NCI-H69 (cell line): ENCODE data around the gene DPYSL5.
"Not testable (repeated sequence)": the region's sequence is repeated elsewhere in the genome, so short reads cannot be mapped to it uniquely, and the experiment has no call there.

Experiments
- DNase-seq: peaks from one replicate; lab custom pipeline; 2025; lab: John Stamatoyannopoulos, UW

The DPYSL5 gene

GRCh38 chr2:26847655-26848335 lies at the start of gene DPYSL5:
Gene DPYSL5 (plus strand): TSS chr2:26848132. CDS start chr2:26898500, 50,368 bp downstream.
- peak; percentile 95 for DNase-seq

GRCh38 chr2:26801328-26801727 lies 46.6 kb upstream of the DPYSL5 start:
- no peak for DNase-seq

- DNase-seq, result no peak
Observed at GRCh38 chr2:26801796-26802195, 46.1 kb upstream of the DPYSL5 start.

GRCh38 chr2:26805241-26805676 lies 42.7 kb upstream of the DPYSL5 start:
- DNase-seq, result no peak

GRCh38 chr2:26807788-26808460 lies 40.0 kb upstream of the DPYSL5 start:
- DNase-seq, result peak; percentile 19

GRCh38 chr2:26809211-26809610 lies 38.7 kb upstream of the DPYSL5 start:
- DNase-seq, result no peak

- no peak for DNase-seq
Observed at GRCh38 chr2:26809876-26810577, 37.9 kb upstream of the DPYSL5 start.

GRCh38 chr2:26811261-26811660 lies 36.7 kb upstream of the DPYSL5 start:
- DNase-seq, result no peak

- no peak for DNase-seq
Observed at GRCh38 chr2:26811791-26812694, 35.9 kb upstream of the DPYSL5 start.

GRCh38 chr2:26812731-26813130 lies 35.2 kb upstream of the DPYSL5 start:
- DNase-seq, result no peak

GRCh38 chr2:26814072-26814765 lies 33.7 kb upstream of the DPYSL5 start:
- DNase-seq, result not testable (repeated sequence)

- DNase-seq, result peak; percentile 63
Observed at GRCh38 chr2:26816893-26817292, 31.0 kb upstream of the DPYSL5 start.

GRCh38 chr2:26818255-26818654 lies 29.7 kb upstream of the DPYSL5 start:
- DNase-seq, result no peak

- DNase-seq, result no peak
Observed at GRCh38 chr2:26818972-26819371, 29.0 kb upstream of the DPYSL5 start.

GRCh38 chr2:26820932-26821331 lies 27.0 kb upstream of the DPYSL5 start:
- DNase-seq, result no peak

- no peak for DNase-seq
Observed at GRCh38 chr2:26822877-26823276, 25.1 kb upstream of the DPYSL5 start.

- no peak for DNase-seq
Observed at GRCh38 chr2:26838121-26838906, 9.6 kb upstream of the DPYSL5 start.

GRCh38 chr2:26840937-26841610 lies 6.9 kb upstream of the DPYSL5 start:
- peak; percentile 61 for DNase-seq

GRCh38 chr2:26843041-26843440 lies 4.9 kb upstream of the DPYSL5 start:
- DNase-seq, result no peak

GRCh38 chr2:26845021-26845420 lies 2.9 kb upstream of the DPYSL5 start:
- peak; percentile 3 for DNase-seq
